ENCODE data around the gene CSRP3.

CSRP3 gene

DNA sequence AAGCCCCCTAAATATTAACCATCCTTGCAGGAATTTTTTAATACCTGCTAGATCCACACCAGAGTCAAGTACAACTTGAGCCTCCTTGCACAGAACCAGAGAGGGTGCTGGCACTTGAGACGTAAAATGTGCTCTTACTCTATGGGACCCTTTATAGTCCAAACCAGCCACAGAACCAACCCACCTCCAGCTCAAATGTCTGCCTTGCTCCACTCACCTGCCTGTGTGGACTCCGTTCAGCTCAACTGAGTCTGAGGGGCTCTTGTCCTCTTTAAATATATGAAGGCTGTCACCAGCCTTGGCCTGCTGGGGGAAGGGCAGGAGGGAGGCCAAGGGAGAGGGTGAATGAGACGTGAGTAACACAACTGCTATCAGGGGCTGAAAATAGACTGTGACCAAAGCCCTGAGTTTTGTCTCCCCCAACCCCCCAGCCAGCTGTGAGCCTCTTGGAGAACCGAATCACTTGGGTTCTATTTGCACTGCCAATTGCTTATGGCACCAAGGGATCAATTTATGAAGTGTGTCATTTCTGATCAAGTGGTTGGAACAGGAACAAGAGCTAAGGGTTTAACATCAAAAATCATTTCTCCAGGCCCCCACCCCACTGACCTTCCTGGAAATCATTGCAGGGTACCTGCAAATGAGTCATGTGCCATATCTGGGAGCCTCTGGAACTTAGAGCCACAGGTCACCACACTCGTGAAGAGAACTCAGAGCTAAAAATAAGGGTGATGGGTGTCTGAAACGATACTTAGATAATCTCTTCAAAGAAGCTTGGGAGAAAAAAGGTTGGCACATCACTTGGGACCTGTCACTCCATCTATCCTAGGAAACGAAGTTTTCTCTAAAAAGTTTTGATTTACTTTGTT is at the start of gene CSRP3:
Gene CSRP3 (minus strand): TSS at position 247 of the 869 bp plus-strand sequence. CDS start 9,535 bp downstream, outside the sequence.
- no peak for DNase-seq

DNA sequence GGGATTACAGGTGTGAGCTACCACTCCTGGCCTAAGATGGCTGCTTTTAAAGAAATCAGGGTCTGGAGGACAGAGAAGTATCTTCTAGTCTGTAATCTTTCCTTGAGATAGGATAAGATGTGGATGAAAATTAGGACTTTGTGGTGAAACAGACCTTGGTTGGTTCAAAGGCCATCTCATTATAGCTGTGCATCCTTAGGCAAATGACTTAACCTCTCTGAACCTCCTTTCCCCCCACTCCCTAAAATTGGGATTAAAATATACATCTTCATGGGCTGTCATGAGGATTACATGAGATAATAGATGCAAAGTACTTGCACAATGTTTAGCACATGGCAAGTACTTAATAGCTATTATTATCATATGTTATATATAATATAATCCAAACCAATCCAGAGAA is 49.8 kb upstream of the CSRP3 start:
- DNase-seq = no peak

DNA sequence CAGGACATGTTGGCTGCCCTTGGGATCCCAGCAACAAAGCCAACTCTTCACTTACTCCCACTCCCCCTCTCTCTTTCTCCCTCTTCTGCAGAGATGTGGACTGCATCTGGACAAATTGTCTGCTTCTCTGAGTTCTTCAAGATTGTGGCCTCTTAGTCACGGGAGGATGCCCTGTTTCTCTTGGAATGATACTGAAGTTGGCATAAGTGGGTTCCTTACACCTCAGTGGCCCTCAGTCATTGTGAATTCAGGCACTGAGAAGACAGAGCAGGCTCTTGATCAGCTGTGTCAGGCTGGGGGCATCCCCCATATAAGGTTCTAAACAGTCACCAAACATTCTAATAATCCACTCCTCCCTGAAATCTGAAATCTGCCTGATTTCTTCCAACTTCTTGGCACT is 45.0 kb upstream of the CSRP3 start:
- DNase-seq = no peak

DNA sequence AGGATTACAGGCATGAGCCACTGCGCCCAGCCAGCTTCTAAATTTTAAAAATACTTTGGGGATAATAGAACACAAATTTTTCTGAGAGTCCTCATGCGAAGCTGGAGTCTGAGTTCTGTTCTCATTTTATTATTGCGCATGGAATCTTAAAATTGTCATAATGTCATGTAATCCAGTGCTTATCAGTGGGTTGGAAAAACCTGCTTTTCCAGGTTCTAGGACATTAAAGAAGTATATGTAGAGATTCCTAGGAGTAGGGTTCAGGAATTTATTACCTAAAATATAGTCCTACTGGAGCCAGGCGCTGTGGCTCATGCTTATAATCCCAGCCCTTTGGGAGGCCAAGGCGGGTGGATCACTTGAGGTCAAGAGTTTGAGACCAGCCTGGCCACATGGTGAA is 43.6 kb upstream of the CSRP3 start:
- no peak for DNase-seq

DNA sequence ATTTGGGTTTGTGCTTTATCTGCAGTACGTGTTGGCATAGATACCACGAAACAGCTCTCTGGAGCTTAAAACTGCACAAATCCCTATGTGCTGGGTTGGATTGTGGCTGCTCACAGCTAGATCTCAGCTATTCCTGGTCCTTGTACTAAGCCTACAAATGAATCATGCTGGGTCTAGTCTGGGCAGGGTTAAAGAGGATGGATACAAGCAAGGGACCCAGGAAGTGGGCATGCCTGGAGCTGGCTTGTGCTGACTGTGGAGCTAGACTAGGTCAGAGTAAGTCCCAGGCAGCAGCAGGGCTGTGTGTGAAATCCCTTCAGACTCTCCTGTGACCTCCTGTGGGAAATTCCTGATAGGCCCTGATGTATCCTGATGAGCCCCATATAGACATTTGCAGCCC is 42.8 kb upstream of the CSRP3 start:
- DNase-seq = no peak

DNA sequence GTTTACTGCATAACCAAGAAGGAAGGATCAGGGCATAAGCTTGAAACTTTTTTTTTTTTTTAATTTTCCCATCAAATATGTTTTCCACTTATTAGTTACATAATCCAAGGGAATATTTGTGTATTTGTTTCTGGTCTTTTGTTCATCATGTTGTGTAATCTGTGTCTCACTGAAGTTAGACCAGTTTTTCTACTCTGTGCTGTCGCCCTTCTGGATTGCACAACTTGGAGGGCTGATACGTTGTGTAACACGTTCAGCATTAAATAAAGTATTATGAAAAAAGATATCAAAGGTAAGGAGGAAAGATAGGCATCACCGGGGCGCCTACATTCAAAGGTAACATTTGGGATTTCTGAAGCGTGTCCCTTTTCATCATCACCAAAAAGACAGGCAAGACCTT is 42.3 kb upstream of the CSRP3 start:
- DNase-seq = no peak

DNA sequence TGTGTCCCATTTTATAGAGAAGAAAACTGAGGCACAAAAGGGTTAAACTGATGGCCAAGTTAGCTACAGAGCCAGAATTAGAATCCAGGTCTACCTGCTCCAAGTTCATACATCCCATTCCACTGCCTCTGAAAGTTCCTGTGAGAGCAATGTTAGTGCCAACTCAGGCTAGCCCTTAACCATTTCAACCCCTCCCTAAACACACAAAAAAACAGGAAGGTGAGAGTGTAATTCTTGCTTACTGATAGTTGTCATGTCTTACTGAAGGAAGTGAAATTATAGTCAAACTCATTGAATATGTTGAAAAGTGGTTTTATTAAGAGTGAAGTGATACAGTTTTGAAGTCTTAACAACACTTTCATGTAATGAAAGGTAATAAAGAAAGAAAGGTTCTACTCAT is 41.8 kb upstream of the CSRP3 start:
- no peak for DNase-seq

DNA sequence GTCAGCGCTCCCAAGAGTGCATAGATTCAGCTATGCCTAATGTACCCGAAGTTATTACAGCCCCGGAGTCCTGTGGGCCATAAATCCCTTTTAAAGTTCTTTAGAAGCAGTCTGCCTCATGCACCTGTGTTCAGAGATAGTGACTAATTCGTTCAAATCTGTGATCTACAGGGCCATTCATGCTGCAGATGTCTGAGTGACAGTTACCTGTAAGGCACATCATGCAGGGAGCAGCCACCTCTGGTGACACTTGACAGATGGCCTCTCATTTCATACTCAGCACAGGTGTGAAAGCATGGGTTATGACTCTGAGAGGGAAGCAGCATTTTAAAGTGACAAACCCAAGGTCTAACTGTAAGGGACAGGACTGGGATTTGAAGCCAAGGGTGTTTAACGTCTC is 41.4 kb upstream of the CSRP3 start:
- DNase-seq = no peak

DNA sequence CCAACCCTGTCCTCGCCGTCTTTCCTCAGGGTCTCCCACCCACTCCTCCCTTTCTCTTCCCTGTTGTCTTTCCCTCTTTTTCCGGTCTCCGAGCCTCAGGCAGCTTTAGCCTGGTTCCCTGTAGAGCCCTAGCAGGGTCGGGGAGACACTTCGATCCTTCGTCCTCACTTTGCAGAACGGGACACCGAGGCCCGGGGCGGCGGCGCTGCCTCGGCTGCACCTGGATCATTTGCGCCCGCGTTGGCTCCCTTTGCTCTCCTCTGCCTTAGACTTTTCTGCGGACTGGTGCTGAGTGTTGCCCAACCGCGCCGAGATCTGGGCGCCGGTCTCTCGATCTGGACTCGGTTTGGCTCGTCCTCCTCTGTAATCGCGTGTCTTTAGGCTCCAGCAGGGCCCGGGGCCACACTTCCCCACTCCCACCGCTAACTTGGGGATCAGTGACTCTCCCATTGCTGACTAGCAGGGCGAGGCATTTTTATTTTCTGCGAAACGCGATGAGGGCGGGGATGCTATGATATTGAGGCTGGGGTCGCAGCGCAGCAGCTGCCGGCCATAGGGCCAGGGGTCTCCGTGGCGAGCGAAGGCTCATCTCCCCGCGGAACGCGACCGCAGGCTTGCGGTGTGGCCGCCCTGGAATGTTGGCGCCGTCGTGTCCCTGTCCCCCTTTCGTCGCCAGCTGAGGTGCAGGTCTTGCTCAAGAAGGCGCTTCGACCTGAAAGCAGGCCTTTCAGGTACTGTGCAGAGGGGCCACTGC is 40.6 kb upstream of the CSRP3 start:
- DNase-seq = no peak

DNA sequence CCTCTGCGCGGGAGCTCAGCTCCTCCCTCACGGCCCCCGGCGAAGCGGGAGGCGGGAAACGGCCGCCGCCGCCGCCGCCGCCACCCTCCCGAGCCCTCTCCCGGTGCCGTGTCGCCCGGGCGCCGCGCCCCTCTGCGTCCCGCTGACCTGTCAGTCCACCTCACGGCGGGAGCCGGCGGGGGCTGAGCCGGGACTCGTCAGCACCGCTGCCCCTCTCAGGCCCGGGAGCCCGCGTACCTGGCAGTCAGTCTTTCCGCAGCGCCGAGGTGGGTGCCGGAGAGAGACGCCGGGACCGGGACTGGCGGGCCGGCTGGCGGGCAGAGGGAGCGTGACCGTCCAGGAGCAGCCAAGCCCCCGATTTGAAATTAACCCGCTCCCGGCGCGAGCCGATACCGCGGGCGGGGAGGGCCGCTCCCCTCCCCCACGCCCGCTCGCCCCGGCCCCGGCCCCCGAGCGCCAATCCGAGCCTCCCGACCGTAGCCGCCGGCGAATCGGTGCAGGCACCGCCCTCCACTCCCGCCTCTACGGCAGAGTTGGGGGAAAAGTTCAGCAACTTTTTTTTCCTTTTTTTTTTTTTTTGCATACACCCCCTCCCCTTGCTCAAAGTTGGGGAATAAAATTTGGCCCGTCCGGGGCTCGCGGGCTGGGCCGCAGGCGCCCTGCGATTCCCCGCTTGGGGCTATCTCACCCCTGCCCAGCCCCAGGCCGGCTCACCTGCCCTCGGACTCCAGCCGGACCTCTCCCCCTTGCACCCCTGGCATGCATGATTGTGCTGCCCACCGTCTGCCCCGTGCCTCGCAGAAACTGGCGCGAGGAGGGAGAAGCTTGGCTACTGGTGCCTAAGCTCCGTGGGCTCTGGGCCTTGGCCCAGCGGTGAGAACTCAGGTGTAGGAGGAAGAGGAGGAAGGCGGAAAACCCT is 39.7 kb upstream of the CSRP3 start:
- DNase-seq = peak; percentile 17

DNA sequence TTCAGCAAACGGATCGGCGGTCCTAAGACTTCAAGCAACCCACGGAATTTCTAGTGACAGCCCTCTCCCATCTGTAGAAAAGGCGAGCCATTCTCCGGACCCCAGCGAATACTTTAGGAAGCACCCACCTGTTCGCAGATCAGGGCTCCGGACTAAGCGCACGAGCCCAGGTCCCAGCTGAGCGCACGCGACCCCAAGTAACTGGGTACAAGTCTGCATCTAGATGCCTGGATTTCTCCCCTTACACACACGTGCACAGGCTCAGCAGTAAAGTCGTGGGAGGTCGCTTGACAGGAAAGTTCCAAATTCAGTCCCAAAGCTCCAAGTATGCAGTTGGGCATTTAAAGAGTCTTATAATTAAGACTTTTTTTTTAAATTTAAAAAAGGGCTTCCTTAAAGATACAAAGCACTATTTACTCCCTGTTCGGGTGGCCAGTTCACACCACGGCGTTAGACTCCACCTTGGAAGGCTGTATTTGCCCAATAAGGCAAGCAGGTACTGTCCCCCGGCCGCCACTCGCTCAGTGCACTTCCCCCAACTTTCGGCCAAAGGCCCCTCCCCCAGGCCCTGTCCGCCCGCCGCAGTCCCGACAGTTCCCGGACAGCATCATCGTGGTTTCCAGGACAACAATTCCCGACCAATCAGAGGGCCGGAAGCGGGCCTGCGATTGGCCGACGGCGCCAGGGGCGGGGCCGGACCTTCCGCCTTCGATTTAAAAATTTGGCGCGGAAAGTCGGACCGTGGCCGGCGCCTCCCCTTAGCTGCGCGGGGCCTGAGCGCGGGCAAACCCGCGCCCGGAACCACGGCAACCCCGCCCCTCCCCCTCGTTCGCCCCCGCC is 38.9 kb upstream of the CSRP3 start, which contains the start of gene E2F8:
Gene E2F8 (minus strand): TSS at position 526 of the 840 bp plus-strand sequence. CDS start 824 bp downstream, outside the sequence.
- peak; percentile 87 for DNase-seq

DNA sequence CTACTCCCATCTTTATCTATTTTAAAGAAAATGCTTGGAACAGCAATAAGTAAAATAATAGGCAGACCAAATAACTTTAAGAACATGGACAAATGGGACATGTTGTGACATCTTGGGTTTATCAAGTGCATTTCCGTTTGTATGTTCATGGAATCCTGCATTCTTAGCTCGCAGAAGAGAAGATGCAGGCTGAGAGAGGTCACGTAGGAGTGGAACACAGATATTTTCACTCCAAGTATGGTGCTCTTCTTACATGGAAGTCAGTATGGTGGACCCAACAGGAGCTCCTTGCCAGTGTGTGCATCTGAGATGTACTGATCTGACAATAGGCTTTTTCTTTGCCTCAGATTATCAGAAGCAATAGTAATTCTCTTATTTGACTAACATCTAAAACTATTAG is 37.3 kb upstream of the CSRP3 start:
- no peak for DNase-seq

DNA sequence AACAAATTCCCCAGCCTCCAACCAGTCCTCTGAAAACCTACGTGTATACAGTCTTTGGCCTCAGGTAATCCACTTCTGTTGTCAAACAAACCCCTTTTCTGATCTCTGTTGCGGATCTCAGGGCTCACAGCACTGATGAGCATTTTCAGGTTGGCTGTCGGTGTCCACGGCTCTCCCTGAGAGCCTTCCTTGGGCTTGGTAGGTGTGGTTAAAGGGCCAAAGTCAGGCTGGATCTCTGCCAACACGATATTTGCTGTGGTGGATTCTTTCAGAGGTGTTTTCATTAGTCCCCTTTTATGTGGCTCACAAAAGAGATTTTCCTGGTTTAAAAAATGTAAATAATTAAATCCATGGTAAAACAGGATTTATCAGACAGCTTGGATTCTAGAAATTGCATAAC is 36.0 kb upstream of the CSRP3 start:
- DNase-seq = no peak

DNA sequence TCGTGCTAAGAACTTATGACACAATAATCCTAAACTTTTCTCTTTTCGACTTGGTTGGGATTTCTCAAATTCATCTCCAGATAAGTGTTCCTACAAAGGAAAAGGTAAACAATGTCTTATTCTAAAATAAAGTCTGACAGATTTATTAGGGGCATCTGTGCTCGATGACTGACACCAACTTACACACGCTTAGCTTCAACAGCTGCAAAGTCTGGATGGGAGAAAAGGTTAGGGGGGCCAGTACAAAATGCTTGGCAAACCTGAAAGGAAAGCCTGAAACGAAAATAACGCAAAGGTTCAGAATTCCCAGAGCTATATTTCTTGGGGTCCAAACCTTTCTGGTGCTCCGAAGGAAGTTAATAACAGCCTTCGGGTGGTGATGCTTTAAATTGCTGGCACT is 35.6 kb upstream of the CSRP3 start:
- DNase-seq = no peak

DNA sequence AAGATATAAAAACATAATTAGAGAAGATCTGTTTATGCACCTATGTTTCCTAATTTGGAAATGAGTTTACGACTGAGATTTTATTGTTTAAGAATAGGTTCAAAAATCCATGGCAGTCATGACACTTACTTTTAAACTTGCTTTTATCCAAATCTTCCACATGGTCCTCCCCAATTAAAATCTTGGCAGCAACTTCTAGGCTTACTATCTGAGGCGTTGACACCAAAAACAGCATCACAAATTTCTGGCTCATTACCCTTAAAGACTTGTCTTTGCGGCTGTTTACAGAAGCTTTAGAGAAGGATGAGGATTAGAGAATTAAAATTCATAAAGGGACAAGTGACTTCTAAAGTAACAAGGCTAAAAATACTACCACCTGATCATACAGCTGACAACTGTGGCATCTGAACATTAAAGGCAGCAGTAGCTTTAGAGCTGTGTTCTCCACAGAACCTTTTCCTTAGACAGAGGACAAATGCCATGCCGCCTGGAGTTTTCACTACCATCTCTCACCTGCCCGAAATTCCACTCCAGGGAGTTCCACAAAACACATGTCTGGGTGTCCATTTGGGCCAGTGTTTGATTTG is 32.5 kb upstream of the CSRP3 start:
- no peak for DNase-seq

DNA sequence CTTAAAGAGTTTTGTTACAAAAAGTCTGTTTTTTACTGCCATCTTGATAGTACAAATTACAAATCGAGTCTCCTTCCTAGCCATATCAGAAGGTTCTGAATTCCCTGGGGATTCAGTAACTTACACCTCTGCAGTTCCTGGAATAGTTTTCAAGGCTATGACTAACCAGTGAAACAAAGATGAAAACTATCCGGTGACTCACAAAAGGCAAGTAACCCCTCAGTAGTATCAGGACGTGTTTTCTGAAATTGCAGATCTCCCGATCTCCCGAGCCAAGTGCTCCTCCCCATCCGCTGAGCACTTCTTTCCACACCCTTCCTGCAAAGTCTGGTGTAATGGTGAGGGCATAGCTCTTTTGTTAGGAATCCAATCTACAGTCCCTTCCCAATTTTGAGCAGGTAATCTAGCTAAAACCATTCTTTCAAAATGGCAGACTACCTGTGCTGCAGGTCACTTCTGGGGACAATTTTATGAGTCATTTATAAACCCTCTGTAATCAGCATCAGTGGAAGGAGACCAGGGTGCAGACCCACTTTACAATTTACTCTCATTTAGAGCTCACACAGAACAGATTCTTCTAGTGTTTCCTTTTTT is 31.2 kb upstream of the CSRP3 start:
- no peak for DNase-seq

DNA sequence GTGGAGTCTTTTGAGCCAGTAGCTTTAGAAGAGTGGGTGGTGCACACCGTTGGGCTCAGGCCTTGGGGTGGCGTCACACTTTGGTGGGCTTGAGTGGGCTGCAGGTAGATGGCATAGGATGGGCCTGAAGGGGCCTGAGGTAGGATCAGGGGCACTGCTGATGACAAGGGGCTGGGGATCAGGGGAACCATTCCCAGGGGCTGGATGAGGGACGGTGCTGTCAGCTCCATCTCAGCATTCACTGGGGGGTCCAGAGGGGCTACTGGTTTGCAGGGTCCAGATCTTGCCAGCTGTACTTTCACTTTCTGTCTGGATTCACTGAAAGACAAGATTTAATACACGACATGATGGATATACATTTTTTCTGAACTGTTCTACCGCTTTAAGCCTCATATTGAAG is 27.9 kb upstream of the CSRP3 start:
- no peak for DNase-seq

DNA sequence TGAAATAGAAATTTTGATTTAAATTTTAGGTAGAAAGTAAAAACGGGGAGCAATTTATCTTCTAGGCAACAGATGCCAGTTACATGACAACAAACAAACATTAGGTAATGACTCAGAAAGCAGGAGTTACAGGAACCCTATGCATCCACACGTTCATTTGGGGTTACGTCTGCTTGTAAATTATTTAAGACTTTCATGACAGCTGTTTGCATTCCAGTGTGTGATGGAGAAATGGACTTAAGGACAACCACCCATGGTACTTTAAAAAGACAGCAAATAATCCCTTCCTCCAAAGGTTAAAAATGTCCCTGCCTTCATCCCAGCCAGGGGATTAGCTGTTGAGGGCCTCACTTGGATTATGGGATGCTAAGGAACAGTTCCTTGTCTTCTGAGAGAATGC is 27.2 kb upstream of the CSRP3 start:
- no peak for DNase-seq

DNA sequence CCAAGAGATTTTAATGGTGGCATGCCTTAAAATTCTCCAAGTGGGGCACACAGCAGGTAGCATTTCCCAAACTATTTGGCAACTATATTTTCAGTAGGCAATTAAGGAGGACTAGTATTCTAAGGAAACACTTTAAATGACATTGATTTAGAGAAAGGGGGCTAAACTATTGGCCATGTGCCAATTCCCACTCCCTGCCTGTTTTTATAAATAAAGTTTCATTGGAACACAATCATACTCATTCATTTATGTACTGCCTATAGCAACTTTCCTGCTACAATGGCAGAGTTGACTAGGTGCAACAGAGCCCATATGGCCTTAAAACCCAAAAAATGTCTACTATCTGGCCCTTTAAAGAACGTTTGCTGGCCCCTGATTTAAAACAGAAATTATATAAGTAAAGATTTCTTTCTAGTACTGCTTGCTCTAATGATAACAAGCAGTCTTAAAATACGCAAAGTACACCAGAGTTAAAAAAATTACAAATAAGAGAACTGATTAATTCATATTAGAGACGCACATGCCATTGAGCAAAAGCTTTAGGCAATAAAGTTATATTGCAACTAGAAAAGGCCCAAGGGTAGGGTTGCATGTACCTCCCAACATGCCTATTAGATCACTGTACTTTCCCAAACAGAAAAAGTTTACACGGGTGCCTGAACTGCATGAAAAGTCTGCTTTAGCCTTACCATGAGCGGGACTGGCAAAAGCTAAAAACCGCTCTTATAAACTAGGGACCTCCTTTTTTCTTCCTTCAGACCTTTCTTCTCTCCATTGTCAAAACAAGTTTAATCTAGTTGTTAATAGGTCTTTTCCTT is 24.8 kb upstream of the CSRP3 start:
- no peak for DNase-seq

DNA sequence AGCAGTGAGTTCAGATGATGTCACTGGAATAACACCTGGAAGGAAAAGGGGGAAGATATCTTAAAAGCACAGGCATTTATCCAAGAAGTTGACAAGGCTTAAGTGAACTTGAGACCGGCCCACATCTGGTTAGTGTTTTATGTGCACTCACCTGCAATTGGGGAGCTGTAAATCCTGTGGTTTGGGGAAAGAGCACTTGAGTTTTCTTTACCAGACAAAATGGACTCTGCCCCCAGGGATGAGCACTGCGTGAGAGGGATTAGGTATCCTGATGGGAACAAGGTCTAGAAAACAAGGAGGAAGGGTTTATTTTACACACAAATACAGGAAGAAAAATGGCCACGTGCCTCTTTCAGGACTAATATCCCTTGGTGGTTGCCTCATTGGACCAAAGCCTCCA is 23.8 kb upstream of the CSRP3 start:
- no peak for DNase-seq
